GM18499 (cell line): ENCODE data around the gene MT1F.

Experiments
- ATAC-seq: cut with Tn5 transposase; IDR thresholded peaks from one replicate; pipeline ENCODE4 v1.9.1; 2021; ENCODE audit warnings: moderate number of reproducible peaks; ENCODE audit not compliant: insufficient read depth, unreplicated experiment

MT1F gene

DNA sequence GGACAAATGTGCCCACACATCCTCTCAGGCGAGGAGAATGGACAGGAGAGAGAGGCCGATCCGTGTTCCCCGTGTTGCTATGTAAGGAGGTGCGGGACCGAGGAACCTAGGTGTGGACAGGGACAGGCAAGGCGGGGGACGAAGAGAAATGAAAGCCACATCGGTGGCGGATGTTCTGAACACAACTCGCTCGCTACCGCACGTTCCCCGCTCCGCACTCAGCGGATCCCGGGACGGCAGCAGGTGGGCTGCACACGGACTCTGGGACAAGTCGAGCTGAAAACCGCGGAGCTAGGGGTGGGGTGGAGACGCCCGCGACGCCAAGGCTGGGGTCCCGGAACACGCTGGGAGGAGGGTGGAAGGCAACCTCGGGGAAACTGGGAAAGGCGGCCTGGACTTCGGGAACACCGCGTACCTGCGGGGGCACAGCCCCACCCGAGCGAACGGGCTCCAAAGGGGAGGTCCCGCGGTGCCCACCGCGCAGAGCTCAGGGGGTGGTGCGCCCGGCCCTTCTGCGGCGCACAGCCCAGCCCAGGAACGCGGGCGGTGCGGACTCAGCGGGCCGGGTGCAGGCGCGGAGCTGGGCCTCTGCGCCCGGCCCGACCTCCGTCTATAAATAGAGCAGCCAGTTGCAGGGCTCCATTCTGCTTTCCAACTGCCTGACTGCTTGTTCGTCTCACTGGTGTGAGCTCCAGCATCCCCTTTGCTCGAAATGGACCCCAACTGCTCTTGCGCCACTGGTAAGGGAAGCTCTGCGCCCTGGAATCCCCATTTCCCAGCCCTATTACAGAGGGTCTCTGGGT lies 32.4 kb upstream of the MT1F start, which contains the start of gene MT1E:
Gene MT1E (plus strand): TSS at position 642 of the 803 bp plus-strand sequence. CDS start 71 bp downstream, at position 713.
- no peak for ATAC-seq

DNA sequence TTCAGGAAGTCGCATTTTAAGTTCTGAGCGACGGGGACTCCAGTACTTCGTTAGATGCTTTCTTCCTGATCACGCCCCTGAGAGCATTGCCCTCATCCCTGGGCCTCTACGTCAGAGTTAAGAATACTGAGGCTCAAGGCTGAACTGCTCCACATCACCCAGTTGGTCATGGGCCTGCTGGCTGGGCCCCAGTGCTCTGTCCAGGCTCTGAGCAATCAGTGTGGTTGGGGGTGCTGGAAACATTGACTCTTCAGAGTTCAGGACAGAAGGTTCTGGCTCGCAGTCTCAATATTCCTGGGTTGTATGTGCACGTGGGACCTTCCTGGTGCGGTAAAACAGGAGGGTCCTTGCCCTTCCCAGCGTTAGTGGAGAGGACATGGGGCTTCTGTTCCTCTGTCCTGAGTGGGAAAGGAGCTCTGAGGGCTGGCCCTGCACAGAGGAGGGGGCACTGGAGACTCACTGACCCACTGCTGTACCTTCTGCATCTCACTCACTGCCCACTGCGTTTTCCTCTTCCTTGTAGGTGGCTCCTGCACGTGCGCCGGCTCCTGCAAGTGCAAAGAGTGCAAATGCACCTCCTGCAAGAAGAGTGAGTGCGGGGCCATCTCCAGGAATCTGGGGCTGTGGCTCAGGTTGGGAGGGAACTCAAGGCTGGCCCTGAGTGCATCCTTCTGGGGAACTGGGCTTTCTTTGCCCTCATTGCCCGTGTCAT lies 31.7 kb upstream of the MT1F start:
- no peak for ATAC-seq

DNA sequence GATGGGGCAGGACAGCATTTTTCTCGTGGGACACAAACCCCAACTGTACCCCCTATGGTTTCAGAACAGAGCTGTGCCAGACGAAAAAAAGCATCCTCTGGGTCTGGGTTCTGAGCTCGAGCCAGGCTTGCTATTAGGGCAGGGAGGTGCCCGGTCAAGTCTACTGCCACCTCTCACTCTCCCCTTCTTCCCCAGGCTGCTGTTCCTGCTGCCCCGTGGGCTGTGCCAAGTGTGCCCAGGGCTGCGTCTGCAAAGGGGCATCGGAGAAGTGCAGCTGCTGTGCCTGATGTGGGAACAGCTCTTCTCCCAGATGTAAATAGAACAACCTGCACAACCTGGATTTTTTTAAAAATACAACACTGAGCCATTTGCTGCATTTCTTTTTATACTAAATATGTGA lies 31.1 kb upstream of the MT1F start:
- ATAC-seq, result no peak

DNA sequence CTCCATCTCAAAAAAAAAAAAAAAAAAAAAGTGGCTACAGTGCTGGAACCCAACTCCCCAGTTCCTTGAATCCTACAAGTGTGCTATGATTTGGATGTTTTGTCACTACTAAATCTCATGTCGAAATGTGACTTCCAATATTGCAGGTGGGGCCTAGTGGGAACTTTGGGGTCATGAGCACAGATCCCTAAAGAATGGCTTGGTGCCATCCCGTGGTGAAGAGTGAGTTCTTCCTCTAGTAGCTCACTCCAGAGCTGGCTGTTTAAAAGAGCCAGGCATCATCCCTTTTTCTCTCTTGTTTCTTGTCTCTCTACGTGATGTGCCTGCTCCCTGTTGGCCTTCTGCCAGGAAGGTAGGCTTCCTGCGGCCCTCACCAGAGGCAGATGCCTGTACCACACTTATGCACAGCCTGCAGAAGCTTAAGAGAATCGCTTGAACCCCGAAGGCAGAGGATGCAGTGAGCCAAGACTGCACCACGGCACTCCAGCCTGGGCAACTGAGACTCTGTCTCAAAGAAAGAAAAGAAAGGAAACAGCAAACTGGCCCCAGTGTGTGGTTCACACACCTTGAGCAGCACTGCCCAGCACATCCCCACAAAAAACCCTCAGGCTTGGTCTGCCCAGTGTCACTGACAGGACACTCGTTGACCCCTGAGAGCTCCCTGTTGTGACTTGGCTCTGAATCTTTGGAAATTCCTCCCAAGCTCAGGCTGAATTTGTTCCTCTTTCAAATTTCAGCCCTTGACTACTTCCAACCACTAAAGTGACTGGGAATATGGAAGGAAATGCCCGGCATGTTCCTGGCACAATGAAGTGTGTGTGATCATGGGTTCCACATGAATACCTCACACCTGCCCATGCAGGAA lies 29.0 kb upstream of the MT1F start:
- no peak for ATAC-seq

DNA sequence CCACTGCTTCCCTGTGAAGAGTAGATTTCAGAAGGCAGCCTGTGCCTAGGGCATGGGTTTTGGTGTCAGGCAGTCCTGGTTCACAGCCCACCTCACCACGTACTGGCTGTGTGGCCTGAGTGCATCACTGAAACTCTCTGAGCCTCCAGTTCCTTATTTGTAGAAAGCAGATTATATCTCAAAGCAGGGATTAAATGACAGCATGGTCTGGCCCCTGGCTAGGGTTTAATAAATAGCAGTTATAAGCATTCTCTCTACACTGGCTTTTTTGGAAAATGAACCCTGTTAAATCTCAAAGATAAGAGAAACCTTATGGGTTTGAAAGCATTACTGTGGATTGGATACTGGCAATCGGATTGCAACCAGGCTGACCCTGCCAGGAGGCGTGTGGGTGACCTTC lies 28.2 kb upstream of the MT1F start:
- ATAC-seq, result no peak

DNA sequence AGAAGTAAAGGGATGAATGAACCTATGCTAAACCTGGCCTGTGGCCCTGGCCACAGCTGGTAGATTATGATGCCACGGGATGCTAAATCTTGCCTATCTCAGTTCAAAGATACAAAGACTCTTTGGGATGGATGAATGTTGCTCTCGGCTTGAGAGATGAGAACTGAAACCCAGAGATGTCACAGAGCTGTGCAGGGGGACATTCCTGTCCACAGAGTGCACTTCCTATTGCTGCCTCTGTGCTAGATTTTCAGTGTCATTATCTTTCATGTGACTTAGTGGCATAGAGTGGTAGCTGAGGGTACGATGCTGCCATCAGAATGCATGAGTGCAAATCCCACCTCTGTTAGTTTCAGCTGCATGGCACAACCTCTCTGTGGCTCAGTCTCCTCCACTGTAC lies 27.6 kb upstream of the MT1F start:
- peak; percentile 88 for ATAC-seq

DNA sequence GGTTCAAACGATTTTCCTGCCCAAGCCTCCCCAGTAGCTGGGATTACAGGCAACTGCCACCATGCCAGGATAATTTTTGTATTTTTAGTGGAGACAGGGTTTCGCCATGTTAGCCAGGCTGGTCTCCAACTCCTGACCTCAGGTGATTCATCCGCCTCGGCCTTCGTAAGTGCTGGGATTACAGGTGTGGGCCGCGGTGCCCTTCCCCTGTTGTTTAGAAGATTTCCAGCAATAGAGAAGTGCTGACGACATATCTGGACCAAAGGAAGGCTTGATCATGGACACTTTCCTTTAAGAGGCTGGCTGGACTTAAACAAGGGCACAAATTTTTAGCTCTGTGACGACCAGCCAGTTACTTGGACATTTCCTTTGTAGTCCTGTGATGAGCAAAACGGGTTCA lies 26.6 kb upstream of the MT1F start:
- ATAC-seq, result no peak

DNA sequence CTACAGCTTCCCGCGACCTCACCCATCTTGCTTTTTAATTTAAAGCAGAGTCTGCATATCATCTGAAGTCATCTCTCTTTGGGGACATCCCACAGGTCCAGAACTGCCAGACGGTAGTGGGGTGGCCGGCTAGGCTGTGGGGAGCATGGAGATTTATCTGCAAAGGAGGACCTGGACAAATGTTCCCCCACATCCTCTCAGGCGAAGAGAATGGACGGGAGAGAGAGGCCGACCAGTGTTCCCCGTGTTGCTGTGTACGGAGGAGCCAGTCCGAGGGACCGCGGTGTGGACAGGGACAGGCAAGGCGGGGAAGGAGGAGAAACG lies 26.0 kb upstream of the MT1F start:
- no peak for ATAC-seq

DNA sequence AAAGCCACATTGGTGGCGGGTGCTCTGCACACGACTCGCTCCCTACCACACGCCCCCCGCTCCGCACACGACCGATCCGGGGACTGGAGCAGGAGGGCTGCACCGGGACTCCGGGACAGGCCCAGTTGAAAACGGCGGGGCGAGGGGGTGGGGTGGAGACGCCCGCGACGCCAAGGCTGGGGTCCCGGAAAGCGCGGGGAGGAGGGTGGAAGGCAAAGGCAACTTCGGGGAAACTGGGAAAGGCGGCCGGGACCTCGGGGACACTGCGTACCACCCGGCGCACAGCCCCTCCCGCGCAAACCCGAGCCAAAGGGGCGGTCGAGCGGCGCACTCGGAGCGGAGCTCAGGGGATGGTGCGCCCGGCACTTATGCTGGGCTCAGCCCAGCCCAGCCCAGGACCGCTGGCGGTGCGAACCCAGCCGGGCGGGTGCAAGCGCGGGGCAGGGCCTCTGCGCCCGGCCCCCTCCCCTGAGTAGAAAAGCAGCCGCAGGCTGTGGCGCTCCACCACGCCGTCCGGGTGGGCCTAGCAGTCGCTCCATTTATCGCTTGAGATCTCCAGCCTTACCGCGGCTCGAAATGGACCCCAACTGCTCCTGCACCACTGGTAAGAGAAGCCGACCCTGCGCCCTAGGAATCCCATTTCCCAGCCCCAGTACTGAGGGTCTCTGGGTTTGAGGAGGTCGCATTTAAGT lies 25.5 kb upstream of the MT1F start, which contains the start of gene MT1M:
Gene MT1M (plus strand): TSS at position 504 of the 692 bp plus-strand sequence. CDS start 73 bp downstream, at position 577.
- no peak for ATAC-seq

DNA sequence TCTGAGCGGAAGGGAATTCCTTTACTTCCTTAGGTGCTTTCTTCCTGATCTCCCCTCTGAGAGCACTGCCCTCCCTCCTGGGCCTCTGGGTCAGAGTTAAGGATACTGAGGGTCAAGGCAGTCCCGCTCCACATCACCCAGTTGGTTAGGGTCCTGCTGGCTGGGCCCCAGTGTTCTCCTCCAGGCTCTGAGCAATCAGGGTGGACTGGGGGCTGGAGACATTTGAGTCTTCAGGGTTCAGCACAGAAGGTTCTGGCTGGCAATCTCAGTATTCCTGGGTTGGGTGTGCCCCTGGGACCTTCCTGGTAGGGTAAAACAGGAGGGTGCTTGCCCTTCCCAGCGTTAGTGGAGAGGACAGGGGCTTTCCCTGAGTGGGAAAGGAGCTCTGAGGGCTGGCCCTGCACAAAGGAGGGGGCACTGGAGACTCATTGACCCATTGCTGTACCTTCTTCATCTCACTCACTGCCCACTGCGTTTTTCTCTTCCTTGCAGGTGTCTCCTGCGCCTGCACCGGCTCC lies 24.9 kb upstream of the MT1F start:
- no peak for ATAC-seq

DNA sequence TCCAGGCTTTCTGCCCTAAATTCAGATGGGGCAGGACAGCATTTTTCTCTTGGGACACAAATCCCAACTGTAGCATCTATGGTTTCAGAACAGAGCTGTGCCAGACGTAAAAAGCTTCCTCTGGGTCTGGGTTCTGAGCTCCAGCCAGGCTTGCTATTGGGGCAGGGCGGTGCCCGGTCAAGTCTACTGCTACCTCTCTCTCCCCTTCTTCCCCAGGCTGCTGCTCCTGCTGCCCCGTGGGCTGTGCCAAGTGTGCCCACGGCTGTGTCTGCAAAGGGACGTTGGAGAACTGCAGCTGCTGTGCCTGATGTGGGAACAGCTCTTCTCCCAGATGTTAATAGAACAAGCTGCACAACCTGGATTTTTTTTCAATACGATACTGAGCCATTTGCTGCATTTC lies 24.2 kb upstream of the MT1F start:
- no peak for ATAC-seq

DNA sequence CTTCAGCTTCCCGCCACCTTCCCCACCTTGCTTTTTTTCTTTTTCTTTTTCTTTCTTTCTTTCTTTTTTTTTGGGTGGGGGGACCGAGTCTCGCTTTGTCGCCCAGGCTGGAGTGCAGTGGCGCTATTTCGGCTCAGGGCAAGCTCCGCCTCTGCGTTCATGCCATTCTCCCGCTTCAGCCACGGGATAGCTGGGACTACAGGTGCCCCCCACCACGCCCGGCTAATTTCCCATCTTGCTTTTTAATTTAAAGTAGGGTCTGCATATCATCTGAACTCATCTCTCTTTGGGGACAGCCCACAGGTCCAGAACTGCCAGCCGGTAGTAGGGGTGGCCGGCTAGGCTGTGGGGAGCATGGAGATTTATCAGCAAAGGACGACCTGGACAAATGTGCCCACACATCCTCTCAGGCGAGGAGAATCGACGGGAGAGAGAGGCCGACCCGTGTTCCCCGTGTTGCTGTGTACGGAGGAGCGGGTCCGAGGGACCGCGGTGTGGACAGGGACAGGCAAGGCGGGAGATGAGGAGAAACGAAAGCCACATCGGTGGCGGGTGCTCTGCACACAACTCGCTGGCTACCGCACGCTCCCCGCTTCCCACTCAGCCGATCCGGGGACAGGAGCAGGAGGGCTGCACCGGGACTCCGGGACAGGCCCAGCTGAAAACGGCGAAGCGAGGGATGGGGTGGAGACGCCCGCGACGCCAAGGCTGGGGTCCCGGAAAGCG lies 22.9 kb upstream of the MT1F start:
- ATAC-seq, result no peak

DNA sequence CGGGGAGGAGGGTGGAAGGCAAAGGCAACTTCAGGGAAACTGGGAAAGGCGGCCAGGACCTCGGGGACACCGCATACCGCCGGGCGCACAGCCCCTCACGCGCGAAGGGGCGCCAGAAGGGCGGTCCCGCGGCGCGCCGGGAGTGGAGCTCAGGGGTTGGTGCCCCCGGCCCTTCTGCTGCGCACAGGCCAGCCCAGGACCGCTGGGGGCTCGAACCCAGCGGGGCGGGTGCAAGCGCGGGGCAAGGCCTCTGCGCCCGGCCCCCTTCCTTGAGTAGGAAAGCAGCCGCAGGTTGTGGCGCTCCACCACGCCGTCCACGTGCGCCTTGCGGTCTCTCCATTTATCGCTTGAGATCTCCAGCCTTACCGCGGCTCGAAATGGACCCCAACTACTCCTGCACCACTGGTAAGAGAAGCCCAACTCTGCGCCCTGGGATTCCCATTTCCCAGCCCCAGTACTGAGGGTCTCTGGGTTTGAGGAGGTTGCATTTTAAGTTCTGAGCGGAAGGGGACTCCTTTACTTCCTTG lies 22.3 kb upstream of the MT1F start:
- no peak for ATAC-seq

DNA sequence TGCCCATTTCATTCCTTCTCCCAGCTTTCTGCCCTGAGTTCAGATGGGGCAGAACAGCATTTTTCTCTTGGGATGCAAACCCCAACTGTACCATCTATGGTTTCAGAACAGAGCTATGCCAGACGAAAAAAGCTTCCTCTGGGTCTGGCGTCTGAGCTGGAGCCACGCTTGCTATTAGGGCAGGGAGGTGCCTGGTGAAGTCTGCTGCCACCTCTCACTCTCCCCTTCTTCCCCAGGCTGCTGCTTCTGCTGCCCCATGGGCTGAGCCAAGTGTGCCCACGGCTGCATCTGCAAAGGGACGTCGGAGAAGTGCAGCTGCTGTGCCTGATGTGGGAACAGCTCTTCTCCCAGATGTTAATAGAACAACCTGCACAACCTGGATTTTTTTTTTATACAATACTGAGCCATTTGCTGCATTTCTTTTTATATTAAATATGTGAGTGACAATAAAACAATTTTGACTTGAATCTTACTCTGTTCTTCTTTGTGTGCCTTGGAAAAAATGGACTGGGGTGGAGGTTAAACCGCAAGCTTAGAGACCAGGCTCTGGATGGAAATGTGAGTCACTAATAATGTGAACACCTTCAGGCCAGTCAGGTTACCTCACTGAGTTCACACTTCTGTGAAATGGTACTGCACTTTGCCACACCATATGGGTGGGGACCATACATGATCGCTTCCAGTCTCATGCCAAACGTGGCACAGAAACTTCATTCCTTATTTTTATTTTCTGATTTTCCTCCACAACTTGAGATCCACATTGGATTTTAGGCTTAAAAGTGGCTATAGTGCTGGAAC lies 20.9 kb upstream of the MT1F start:
- no peak for ATAC-seq

DNA sequence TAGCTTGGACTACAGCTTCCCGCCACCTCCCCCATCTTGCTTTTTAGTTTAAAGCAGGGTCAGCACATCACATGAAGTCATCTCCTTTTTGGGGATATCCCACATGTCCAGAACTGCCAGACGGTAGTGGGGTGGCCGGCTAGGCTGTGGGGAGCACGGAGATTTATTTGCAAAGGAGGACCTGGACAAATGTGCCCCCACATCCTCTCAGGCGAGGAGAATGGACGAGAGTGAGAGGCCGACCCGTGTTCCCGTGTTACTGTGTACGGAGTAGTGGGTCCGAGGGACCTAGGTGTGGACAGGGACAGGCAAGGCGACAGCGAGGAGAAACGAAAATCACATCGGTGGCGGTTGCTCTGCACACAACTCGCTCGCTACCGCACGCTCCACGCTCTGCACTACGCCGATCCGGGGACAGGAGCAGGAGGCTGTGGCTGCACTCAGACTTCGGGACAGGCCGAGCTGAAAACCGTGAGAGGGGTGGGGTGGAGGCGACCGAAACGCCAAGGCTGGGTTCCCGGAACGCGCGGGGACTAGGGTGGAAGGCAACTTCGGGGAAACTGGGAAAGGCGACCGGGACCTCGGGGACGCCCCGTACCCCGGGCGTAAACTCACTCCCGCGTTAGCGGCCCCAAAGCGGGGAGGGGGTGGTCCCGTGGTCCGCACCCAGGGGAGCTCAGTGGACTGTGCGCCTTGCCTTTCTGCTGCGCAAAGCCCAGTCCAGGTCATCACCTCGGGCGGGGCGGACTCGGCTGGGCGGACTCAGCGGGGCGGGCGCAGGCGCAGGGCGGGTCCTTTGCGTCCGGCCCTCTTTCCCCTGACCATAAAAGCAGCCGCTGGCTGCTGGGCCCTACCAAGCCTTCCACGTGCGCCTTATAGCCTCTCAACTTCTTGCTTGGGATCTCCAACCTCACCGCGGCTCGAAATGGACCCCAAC lies 19.7 kb upstream of the MT1F start, which contains the start of gene MT1A:
Gene MT1A (plus strand): TSS at position 853 of the 937 bp plus-strand sequence. CDS start 73 bp downstream, at position 926.
- no peak for ATAC-seq

DNA sequence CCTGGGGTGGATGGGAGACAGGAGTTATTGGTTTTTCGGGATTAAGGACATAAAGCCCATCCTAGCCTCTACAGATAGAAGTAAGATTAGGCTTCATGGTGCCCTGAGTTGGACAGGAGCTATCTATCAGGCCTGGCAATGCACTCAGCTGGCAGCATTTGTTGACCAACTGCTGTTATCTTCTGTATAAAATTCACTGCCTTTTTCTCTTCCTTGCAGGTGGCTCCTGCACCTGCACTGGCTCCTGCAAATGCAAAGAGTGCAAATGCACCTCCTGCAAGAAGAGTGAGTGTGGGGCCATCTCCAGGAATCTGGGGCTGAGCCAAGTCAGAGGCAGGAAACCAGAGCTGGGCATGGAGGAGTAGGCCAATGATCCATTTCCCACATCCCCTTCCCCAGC lies 18.7 kb upstream of the MT1F start:
- ATAC-seq, result no peak

DNA sequence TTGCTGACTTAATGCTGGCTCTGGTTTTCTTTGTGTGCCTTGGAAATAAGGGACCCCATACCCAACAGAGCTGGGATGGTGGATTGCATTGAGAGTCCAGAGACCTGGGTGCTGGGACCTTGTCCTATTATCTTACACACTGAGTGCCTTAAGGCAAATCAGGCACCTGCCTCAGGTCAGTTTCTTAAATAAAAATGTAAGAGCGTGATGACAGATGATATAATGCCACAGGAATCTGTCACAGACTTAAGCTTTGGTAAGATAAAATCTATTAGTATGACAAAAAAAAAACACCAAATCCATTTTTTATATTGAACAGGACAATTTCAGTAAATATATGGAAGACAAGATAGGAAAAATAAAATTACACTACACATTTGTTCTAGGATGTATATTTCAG lies 17.7 kb upstream of the MT1F start:
- ATAC-seq, result no peak
